Uterus (tissue), 2 donors: Measurements from ENCODE around the gene UBE2O.

Experiments used
- CTCF ChIP-seq, 4 experiments: fragments of 200-600 bp in 2 of 4; fragments of 450-650 bp in 2 of 4; sonication (generic) in 2 of 4; IDR thresholded peaks; one replicate each; pipeline ENCODE4 v1.5.1; 2016 to 2019; ENCODE audit warnings: antibody characterized with exemption in 4 of 4, mild to moderate bottlenecking in 2 of 4, moderate library complexity in 1 of 4
- POLR2A ChIP-seq, 2 donors: fragments of 450-650 bp; IDR thresholded peaks; one replicate each; pipeline ENCODE4 v1.6.1; 2016; ENCODE audit warnings: antibody characterized with exemption in 2 of 2, mild to moderate bottlenecking in 1 of 2, moderate library complexity in 1 of 2

- no peak for TF ChIP-seq POLR2A (IDR thresholded peaks at IDR 0.05)
- no peak for TF ChIP-seq CTCF (IDR thresholded peaks at IDR 0.05)
Measured at GRCh38 chr17:76492123-76492988, 39.4 kb upstream of the UBE2O start.
